ENCODE results near the gene CACFD1.

The CACFD1 gene

GRCh38 chr9:133459476-133460404 is at the start of gene CACFD1:
CACFD1 (plus strand) TSS chr9:133459978; CDS start chr9:133460067, 89 bp downstream.
- DNase-seq: peak; percentile 80

GRCh38 chr9:133415170-133415569 is 44.6 kb upstream of the CACFD1 start:
- DNase-seq: no peak

- DNase-seq: peak; percentile 72
Observed at GRCh38 chr9:133417541-133418461, 42.0 kb upstream of the CACFD1 start, which contains the start of gene REXO4. REXO4 (minus strand) TSS chr9:133418010; CDS start chr9:133417844, 166 bp downstream.

DNA sequence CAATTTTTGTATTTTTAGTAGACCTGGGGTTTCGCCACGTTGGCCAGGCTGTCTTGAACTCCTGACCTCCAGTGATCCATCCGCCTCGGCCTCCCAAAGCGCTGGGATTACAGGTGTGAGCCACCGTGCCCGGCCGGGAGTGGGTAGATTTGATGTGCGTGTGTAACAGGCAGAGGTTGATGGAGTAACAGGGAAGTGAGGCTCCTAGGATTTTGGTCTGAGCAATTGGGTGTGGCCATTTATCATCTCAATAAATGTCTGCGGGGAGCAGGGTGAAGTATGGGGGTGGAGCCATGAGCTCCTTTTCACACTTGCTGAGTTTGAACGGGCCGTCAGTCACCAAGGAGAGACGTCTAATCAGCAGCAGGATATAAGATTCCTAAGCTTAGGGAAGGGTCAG is 40.8 kb upstream of the CACFD1 start:
- DNase-seq: no peak

DNA sequence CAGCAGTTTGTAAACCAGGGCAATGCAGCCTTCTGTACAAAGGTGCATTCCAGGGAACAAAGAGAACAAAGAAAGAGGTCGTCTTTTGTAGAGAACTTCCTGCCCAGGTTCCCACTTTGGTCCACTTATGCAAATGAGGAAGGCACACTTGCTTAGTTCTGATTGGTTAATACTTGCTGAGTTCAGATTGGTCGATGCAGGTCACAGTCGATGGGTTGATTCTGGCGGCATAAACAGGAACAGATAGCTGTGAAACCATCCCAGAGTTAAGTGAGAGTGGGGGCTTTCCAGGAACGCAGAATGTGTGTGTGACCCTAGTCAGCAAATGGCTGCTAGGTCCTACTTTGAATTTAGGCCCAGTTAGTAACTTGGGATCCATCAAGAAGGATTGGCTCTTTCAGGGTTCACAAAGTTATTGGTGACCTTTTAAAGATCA is 39.4 kb upstream of the CACFD1 start:
- DNase-seq: no peak

DNA sequence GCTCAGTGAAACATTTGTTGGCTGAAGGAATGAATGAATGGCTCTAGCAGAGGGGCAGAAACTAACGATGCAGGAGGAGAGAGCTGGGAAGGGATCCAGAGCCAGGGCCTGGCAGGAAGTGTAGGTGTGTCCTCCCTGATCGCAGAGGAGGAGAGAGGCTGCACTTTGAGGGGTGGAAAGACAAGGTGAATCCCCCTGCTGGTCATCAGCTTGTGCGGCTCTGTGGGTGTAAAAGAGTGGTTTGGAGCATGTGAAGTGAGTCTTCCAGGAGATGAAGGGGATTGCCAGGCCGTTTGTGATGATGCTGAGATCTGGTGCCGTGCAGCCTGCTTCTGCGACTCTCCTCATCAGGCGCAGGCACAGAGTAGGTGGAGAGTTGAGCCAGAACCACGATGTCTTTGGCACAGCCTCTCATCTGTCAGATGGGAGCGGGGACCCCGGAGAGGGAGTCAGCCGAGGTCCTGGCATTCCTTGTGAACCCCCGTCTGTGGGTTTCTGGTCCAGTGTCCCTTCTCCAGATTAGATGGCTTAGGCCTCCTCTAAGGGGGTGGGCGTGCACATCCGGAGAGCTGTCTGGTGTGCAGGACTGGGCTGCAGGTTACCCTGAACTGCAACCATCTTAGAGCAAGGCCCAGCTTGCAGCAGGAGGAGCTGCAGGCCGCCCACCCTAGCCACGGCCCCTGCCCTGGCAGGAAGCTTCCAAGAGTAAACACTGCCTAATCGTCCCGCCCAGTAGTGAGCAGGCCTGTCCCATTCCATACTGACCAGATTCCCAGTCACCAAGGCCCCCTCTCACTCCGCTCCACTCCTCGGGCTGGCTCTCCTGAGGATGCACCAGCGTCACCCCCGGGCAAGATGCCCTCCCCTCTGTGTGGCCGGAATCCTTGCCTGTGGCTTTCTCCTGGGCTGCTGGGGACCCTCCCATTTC is 37.9 kb upstream of the CACFD1 start, which contains the start of gene ADAMTS13:
Gene ADAMTS13 (plus strand): TSS at position 753 of the 928 bp plus-strand sequence. CDS start 77 bp downstream, at position 830.
- no peak for DNase-seq

- DNase-seq: no peak
Observed at GRCh38 chr9:133423216-133423615, 36.6 kb upstream of the CACFD1 start.

DNA sequence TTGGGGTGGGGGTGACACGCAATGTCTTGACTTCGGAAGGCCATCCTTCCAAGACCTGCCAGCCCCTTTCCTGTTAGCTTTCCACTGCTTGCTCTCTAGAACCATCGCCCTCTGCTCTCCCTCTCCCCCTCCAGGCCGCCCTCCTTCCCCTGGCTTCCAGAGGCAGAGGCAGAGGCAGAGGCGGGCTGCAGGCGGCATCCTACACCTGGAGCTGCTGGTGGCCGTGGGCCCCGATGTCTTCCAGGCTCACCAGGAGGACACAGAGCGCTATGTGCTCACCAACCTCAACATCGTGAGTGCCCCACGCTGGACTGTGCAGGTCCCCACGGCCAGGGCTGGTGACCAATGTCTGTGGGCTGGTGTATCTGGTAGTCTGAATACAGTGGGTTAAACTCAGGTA is 35.6 kb upstream of the CACFD1 start:
- DNase-seq: no peak

GRCh38 chr9:133425049-133425632 is 34.6 kb upstream of the CACFD1 start:
- DNase-seq: no peak

DNA sequence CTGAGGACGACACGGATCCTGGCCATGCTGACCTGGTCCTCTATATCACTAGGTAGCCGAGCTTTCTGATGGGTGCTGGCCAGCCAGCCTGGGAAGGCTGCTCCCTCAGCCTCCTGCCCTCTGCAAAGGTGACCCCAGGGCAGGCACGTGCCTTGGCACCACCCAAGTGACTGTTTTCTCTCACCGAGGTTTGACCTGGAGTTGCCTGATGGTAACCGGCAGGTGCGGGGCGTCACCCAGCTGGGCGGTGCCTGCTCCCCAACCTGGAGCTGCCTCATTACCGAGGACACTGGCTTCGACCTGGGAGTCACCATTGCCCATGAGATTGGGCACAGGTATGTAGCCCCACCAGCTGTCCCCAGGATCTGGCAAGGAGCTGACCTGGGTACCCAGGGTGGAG is 33.8 kb upstream of the CACFD1 start:
- DNase-seq: no peak

- DNase-seq: no peak
Observed at GRCh38 chr9:133427658-133428348, 32.0 kb upstream of the CACFD1 start.

DNA sequence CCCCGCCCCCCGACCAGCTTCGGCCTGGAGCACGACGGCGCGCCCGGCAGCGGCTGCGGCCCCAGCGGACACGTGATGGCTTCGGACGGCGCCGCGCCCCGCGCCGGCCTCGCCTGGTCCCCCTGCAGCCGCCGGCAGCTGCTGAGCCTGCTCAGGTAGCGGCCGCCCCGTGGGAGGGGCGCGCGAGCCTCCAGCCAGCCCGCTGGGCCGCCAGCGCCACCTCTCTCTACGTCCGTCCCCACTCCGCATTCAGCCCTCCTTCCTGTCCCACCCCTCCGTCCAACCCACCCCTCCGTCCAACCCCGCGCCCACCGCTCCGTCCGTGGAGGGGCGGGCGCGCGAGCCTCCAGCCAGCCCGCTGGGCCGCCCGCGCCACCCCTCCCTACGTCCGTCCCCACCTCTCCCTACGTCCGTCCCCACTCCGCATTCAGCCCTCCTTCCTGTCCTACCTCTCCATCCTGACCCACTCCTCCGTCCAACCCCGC is 31.1 kb upstream of the CACFD1 start:
- no peak for DNase-seq

DNA sequence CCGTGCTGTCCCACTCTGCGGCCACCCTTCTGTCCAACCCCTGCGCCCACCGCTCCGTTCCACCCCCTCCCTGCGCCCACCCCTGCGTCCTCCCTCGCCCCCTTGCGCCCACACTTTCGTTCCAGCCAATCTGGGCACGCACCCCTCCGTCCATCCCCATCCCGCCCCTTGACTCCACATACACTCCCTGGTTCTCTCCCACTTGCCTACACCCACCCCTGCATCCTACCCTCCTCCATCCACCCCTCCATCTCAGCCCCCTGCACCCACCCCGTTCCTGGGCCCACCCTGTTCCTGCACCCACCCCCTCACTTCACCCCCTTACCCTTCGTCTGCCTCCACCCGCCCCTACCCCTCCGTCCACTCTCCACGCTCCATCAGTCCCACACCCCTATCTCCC is 30.6 kb upstream of the CACFD1 start:
- no peak for DNase-seq

- no peak for DNase-seq
Observed at GRCh38 chr9:133429641-133430161, 30.1 kb upstream of the CACFD1 start.

DNA sequence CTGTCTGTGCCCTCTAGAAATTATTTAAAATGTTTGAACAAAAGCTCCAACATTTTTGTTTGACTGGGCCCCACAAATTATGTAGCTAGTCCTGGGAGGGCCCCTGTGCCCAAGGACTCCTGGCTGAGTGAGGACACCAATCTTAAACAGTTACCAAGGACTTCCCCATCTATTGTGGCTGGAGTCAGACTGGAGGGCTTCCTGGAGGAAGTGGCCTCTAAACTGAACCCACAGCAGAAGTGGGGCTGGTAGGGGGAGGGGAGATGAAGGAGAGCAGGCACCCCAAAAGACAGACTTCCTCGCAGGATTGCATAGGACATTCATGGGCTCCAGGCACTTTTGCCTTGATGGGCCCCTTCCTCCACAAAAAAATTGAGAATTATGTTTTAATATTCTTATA is 29.5 kb upstream of the CACFD1 start:
- no peak for DNase-seq

GRCh38 chr9:133433351-133433843 is 26.4 kb upstream of the CACFD1 start:
- DNase-seq: no peak

DNA sequence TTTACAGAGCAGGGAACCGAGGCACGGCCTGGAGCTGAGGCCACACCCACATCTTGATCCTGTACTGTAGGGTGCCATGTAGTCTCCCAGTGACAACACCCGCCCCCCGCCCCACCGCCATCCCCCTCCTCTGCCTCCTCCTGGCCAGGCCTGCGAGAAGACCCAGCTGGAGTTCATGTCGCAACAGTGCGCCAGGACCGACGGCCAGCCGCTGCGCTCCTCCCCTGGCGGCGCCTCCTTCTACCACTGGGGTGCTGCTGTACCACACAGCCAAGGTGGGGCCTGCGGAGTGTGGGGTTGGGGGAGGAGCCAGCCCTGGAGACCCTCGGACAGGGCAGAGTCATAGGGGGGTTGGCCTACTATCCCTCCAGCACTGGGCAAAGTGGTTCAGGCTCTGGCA is 23.1 kb upstream of the CACFD1 start:
- no peak for DNase-seq

DNA sequence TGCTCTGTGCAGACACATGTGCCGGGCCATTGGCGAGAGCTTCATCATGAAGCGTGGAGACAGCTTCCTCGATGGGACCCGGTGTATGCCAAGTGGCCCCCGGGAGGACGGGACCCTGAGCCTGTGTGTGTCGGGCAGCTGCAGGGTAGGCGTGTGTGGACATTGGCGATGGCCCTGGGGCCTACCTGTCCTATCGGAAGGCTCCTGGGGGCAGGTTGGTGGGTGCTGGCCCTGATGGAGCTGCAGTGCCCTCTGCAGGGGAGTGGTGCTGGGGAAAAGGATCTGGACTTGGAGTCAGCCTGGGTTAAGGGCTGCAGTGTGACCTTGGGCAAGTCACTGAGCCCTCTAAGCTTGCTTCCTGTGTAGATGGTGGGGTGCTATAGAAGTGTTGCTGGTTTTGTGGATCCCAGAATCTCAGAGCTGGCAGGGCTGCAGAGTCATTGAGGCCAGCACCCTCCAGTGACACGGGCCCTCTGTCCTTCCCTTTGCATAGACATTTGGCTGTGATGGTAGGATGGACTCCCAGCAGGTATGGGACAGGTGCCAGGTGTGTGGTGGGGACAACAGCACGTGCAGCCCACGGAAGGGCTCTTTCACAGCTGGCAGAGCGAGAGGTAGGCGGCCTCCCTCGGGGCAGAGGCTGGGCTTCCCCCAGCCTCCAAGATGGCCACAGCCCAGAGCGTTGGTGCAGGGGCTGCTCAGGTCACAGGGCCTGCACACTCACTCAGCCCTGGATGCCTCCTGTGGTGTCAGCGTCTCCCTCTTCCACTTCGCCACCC is 21.8 kb upstream of the CACFD1 start:
- no peak for DNase-seq

GRCh38 chr9:133439337-133439736 is 20.4 kb upstream of the CACFD1 start:
- DNase-seq: no peak

GRCh38 chr9:133440874-133441273 is 18.9 kb upstream of the CACFD1 start:
- DNase-seq: no peak

Data from activated CD4-positive, alpha-beta T cell treated with anti-CD3 and anti-CD28 coated beads for 1 hour (primary cell).